ENCODE results near the gene OR5AU1. TPM values are rescaled to one million over a fixed set of nuclear protein-coding genes. Genes with fewer than 3 reads are reported as not detected.

Gene OR5AU1
- total and polyA plus RNA-seq, 2 of the 13 experiments (the other 11 are each of a cell fraction or from before 2014, with no cell fraction given), result not detected

- TF ChIP-seq ZBTB25 (CRISPR knock-in tag; IDR thresholded peaks at IDR 0.05) (no peak), ZNF18 (CRISPR knock-in tag; IDR thresholded peaks at IDR 0.05; ENCODE audit: insufficient replicate concordance) (no peak), MTA1 (CRISPR knock-in tag; IDR thresholded peaks at IDR 0.05; ENCODE audit: borderline replicate concordance) (no peak), DNMT3B (CRISPR knock-in tag; conservative IDR thresholded peaks at IDR 0.05) (no peak)
- TF ChIP-seq, protein P1, sequence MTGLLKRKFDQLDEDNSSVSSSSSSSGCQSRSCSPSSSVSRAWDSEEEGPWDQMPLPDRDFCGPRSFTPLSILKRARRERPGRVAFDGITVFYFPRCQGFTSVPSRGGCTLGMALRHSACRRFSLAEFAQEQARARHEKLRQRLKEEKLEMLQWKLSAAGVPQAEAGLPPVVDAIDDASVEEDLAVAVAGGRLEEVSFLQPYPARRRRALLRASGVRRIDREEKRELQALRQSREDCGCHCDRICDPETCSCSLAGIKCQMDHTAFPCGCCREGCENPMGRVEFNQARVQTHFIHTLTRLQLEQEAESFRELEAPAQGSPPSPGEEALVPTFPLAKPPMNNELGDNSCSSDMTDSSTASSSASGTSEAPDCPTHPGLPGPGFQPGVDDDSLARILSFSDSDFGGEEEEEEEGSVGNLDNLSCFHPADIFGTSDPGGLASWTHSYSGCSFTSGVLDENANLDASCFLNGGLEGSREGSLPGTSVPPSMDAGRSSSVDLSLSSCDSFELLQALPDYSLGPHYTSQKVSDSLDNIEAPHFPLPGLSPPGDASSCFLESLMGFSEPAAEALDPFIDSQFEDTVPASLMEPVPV (CRISPR knock-in tag; IDR thresholded peaks at IDR 0.05), result no peak
Measured at GRCh38 chr14:21121122-21121521, 34.7 kb downstream of the OR5AU1 start (continued).

DNA sequence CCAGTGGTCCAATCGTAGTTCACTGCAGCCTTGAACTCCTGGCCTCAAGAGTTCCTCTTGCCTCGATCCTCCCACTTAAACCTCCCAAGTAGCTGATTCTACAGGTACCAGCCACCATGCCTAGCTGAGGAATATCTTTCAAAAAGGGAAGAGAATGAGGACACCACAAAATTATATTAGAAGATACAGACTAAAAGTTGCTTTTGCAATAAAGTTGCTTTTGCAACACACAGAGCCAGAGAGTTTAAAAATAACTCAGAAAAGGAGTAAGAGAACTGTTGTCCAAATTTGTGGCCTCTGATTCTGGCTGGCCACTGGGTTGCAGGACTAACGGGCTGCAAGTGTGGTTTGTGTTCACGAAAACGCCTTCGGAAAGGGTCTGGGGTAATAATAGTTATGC is 35.2 kb downstream of the OR5AU1 start:
- DNase-seq (ENCODE audit: low spot score), result no peak
- Histone ChIP-seq H3K79me2 (ENCODE audit: insufficient read depth, low read length) (no peaks in the 10 kb centered on the region), H3K4me2 (ENCODE audit: low read depth, low read length) (no peak overlapping the region), H3K4me1 (ENCODE audit: insufficient read depth, low read length) (peaks cover 12% of the 10 kb centered on the region; the same call in 1 of the 2 replicates), H2AFZ (ENCODE audit: low read length) (no peak overlapping the region), H3K27me3 (ENCODE audit: control insufficient read depth in 1 of 2, insufficient read depth in 2 of 2, low read length in 2 of 2) (no peaks in the 10 kb centered on the region), H3K4me3 (replicated peaks in 1 of 3; ENCODE audit: insufficient read depth in 1 of 3, low read depth in 2 of 3, low read length in 3 of 3) (no peak overlapping the region), H4K20me1 (ENCODE audit: insufficient read depth, low read length) (no peaks in the 10 kb centered on the region), H3K27ac (ENCODE audit: extremely low read length, insufficient read depth, low read length) (no peak overlapping the region), H3K9ac (ENCODE audit: insufficient read depth, low read depth, low read length) (no peak overlapping the region), H3K36me3 (replicated peaks in 1 of 2; ENCODE audit: control insufficient read depth in 1 of 2, insufficient read depth in 2 of 2, low read length in 2 of 2) (no peaks in the 10 kb centered on the region), H3K9me3 (ENCODE audit: low read length) (no peaks in the 10 kb centered on the region)
- no peak for FAIRE-seq
- TF ChIP-seq NFRKB (IDR thresholded peaks at IDR 0.05) (no peak), RARA (CRISPR knock-in tag; IDR thresholded peaks at IDR 0.05) (0 out of 2 replicates have a peak, but pooled peaks have one; percentile 21)
- in situ Hi-C loops (cut with HindIII; ENCODE audit: extremely low pct_ligation_motif_present, low pct_unique_long_range_greater_than_20kb), result no loop called here
- no peak for ATAC-seq
- CTCF ChIA-PET (ENCODE audit: low intra/inter-chr PET ratio, low total read pairs), result no interaction called here
- intact Hi-C loops (cut with micrococcal nuclease; ENCODE audit: unreplicated experiment), result no loop called here
- POLR2A ChIA-PET, result no interaction called here
- WGBS (ENCODE audit: low lambda C conversion rate), result 37% methylated on average over 6 of the region's 6 CpGs
- BruUV-seq (replicated peaks), result no TSS peak
